Measurements from ENCODE around the gene GIT2. TPM values are rescaled to one million over a fixed set of nuclear protein-coding genes. Genes with fewer than 3 reads are reported as not detected.

GIT2 gene
- total RNA-seq, 1 donor from 2014 or later = 40.7 TPM

- H3K27me3 Mint-ChIP-seq = no peaks in the 10 kb centered on the region
- H3K4me1 Mint-ChIP-seq (ENCODE audit: low read depth) = peaks cover 16% of the 10 kb centered on the region
- H3K27ac Mint-ChIP-seq = no peak overlapping the region
- no peaks in the 10 kb centered on the region for H3K9me3 Mint-ChIP-seq (ENCODE audit: low read depth)
- peak overlapping the region; percentile 82 for H3K4me3 Mint-ChIP-seq (ENCODE audit: low read depth)
- H3K36me3 Mint-ChIP-seq (ENCODE audit: insufficient read depth) = peaks cover 5% of the 10 kb centered on the region
- no peak for DNase-seq (ENCODE audit: low spot score, unreplicated experiment)
- TF ChIP-seq, protein P1, sequence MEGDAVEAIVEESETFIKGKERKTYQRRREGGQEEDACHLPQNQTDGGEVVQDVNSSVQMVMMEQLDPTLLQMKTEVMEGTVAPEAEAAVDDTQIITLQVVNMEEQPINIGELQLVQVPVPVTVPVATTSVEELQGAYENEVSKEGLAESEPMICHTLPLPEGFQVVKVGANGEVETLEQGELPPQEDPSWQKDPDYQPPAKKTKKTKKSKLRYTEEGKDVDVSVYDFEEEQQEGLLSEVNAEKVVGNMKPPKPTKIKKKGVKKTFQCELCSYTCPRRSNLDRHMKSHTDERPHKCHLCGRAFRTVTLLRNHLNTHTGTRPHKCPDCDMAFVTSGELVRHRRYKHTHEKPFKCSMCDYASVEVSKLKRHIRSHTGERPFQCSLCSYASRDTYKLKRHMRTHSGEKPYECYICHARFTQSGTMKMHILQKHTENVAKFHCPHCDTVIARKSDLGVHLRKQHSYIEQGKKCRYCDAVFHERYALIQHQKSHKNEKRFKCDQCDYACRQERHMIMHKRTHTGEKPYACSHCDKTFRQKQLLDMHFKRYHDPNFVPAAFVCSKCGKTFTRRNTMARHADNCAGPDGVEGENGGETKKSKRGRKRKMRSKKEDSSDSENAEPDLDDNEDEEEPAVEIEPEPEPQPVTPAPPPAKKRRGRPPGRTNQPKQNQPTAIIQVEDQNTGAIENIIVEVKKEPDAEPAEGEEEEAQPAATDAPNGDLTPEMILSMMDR (IDR thresholded peaks at IDR 0.05; ENCODE audit: unreplicated experiment) = no peak
Observed at GRCh38 chr12:109994401-109995175, 1.6 kb downstream of the GIT2 start.

DNA sequence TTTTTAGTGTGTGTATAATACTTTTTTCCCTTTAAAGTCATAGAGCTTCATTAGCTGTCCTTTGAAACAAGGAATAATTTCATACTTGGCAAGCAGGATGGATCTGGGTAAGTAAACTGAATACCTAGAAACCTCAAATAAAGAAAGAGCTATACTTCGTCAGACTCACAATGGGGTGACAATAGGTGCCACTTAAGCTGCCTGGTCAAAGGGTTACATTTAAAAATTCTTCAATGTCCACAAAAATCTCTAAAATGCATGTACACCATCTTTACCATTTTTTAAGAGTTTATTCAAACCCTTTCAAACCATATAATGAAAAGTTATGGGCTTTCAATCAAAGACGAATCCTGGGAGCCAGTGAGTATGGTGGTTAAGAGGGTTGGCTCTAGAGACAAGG lies 3.1 kb downstream of the GIT2 start:
- H3K9me3 Mint-ChIP-seq (ENCODE audit: low read depth) = no peaks in the 10 kb centered on the region
- no peak for DNase-seq (ENCODE audit: low spot score, unreplicated experiment)
- TF ChIP-seq, protein P1 (IDR thresholded peaks at IDR 0.05; ENCODE audit: unreplicated experiment) = no peak
- peaks cover 13% of the 10 kb centered on the region for H3K4me1 Mint-ChIP-seq (ENCODE audit: low read depth)
- no peaks in the 10 kb centered on the region for H3K27me3 Mint-ChIP-seq
- H3K27ac Mint-ChIP-seq = no peak overlapping the region
- no peak overlapping the region for H3K4me3 Mint-ChIP-seq (ENCODE audit: low read depth)
- peaks cover 10% of the 10 kb centered on the region for H3K36me3 Mint-ChIP-seq (ENCODE audit: insufficient read depth)

DNA sequence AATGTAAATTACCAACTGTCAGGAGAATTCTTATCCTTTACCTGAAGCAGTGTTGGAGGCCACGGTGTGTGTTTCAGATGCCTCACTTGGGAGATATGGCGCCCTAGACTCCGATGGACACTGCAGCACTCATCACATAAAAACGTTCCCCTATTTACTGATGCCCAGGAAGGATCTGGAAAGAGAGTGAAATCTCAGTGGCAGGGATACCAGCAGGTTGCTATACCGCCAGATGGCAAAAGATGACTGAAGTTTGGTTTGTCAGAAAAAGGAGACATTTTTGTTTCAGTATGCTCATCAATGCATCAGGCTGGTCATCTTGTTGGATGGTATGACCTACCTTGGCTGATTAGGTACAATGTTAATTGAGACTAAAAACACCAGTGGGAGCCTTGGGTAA lies 4.6 kb downstream of the GIT2 start:
- no peaks in the 10 kb centered on the region for H3K9me3 Mint-ChIP-seq (ENCODE audit: low read depth)
- no peak overlapping the region for H3K27ac Mint-ChIP-seq
- no peaks in the 10 kb centered on the region for H3K27me3 Mint-ChIP-seq
- TF ChIP-seq, protein P1 (IDR thresholded peaks at IDR 0.05; ENCODE audit: unreplicated experiment) = no peak
- peaks cover 14% of the 10 kb centered on the region for H3K36me3 Mint-ChIP-seq (ENCODE audit: insufficient read depth)
- H3K4me3 Mint-ChIP-seq (ENCODE audit: low read depth) = no peak overlapping the region
- DNase-seq (ENCODE audit: low spot score, unreplicated experiment) = no peak
- H3K4me1 Mint-ChIP-seq (ENCODE audit: low read depth) = peaks cover 13% of the 10 kb centered on the region

- TF ChIP-seq, protein P1 (IDR thresholded peaks at IDR 0.05; ENCODE audit: unreplicated experiment) = no peak
- Mint-ChIP-seq H3K27ac (no peak overlapping the region), H3K4me3 (ENCODE audit: low read depth) (no peak overlapping the region), H3K36me3 (ENCODE audit: insufficient read depth) (peaks cover 21% of the 10 kb centered on the region), H3K27me3 (no peaks in the 10 kb centered on the region), H3K9me3 (ENCODE audit: low read depth) (no peaks in the 10 kb centered on the region), H3K4me1 (ENCODE audit: low read depth) (peaks cover 1% of the 10 kb centered on the region)
- DNase-seq (ENCODE audit: low spot score, unreplicated experiment) = no peak
Observed at GRCh38 chr12:109989380-109989779, 6.8 kb downstream of the GIT2 start.

DNA sequence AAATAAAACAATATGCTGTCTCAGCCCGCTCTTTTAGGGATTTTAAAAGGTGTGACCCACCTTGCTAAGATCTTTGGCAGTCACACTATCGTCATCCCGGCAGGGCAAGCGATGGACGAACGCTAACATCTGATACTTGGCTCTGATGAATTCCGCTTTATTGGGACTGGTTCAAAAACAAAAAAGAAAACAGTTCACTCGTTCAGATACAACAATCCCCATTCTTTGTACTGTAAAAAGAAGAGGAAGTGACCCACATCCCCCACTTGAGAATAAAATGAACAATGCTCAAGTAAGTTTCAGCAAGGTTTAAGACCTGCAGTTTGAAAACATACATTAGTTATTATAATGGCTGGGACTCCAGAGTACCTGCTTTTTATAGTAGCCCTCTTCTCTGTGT lies 7.3 kb downstream of the GIT2 start:
- no peak overlapping the region for H3K4me3 Mint-ChIP-seq (ENCODE audit: low read depth)
- H3K36me3 Mint-ChIP-seq (ENCODE audit: insufficient read depth) = peaks cover 21% of the 10 kb centered on the region
- no peaks in the 10 kb centered on the region for H3K4me1 Mint-ChIP-seq (ENCODE audit: low read depth)
- H3K27ac Mint-ChIP-seq = no peak overlapping the region
- H3K9me3 Mint-ChIP-seq (ENCODE audit: low read depth) = no peaks in the 10 kb centered on the region
- TF ChIP-seq, protein P1 (IDR thresholded peaks at IDR 0.05; ENCODE audit: unreplicated experiment) = no peak
- H3K27me3 Mint-ChIP-seq = no peaks in the 10 kb centered on the region
- DNase-seq (ENCODE audit: low spot score, unreplicated experiment) = no peak

Data from progenitor cell of endocrine pancreas (in vitro differentiated cells).